Measurements from ENCODE around the gene HAND1. TPM values are rescaled to one million over a fixed set of nuclear protein-coding genes. Genes with fewer than 3 reads are reported as not detected.

Gene HAND1
- polyA plus RNA-seq, 10 donors: not detected

Other genes starting within 250 kb of the HAND1 start
- 10 to 100 TPM; 22.8 to 35.0 (median 27.0) TPM for gene SAP30L, start 32.2 kb downstream of the HAND1 start, polyA plus RNA-seq (ENCODE audit: insufficient read length in 10 of 10)

All from muscle of back (tissue), 10 donors.